Tibial nerve (tissue), 3 donors: ENCODE results near the gene PCBP3.
"Not testable (repeated sequence)": the region's sequence is repeated elsewhere in the genome, so short reads cannot be mapped to it uniquely, and the experiment has no call there.

Source experiments
- POLR2A ChIP-seq, 2 donors: fragments of 450-650 bp; IDR thresholded peaks; one replicate each; pipeline ENCODE4 v1.6.1; 2017; ENCODE audit warnings: antibody characterized with exemption in 2 of 2, mild to moderate bottlenecking in 2 of 2, moderate library complexity in 2 of 2
- TF ChIP-seq, protein P1 (sequence below), 5 experiments: fragments of 200-600 bp in 3 of 5; fragments of 450-650 bp in 2 of 5; sonication (generic) in 3 of 5; IDR thresholded peaks; one replicate each; pipeline ENCODE4 v1.5.1; 2016 to 2019; ENCODE audit warnings: antibody characterized with exemption in 5 of 5, mild to moderate bottlenecking in 3 of 5, moderate library complexity in 2 of 5

DNA sequence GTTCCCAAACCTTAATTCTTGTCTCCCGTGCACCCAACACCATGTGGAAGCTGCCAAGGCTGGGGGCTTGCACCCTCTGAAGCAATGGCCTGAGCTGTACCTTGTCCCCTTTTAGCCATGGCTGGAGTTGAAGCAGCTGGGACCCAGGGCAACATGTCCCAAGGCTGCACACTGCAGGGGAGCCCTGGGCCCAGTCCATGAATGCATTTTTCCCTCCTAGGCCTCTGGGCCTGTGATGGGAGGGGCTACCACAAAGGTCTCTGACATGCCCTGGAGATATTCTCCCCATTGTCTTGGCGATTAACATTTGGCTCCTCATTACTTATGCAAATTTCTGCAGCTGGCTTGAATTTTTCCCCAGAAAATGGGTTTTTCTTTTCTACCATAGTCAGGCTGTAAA, 317.9 kb downstream of the PCBP3 start:
- TF ChIP-seq, protein P1, sequence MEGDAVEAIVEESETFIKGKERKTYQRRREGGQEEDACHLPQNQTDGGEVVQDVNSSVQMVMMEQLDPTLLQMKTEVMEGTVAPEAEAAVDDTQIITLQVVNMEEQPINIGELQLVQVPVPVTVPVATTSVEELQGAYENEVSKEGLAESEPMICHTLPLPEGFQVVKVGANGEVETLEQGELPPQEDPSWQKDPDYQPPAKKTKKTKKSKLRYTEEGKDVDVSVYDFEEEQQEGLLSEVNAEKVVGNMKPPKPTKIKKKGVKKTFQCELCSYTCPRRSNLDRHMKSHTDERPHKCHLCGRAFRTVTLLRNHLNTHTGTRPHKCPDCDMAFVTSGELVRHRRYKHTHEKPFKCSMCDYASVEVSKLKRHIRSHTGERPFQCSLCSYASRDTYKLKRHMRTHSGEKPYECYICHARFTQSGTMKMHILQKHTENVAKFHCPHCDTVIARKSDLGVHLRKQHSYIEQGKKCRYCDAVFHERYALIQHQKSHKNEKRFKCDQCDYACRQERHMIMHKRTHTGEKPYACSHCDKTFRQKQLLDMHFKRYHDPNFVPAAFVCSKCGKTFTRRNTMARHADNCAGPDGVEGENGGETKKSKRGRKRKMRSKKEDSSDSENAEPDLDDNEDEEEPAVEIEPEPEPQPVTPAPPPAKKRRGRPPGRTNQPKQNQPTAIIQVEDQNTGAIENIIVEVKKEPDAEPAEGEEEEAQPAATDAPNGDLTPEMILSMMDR (IDR thresholded peaks at IDR 0.05), result not testable (repeated sequence)
- not testable (repeated sequence) for TF ChIP-seq POLR2A (IDR thresholded peaks at IDR 0.05)
